GM21447 (cell line): ENCODE data around the gene NHLRC2.
"Not testable (repeated sequence)": the region's sequence is repeated elsewhere in the genome, so short reads cannot be mapped to it uniquely, and the experiment has no call there.

Experiments used
- ATAC-seq: cut with Tn5 transposase; IDR thresholded peaks from one replicate; pipeline ENCODE4 v1.9.1; 2021; ENCODE audit not compliant: unreplicated experiment

Gene NHLRC2

GRCh38 chr10:113854013-113854760 lies at the start of gene NHLRC2, which contains the start of gene DCLRE1A:
Gene NHLRC2 (plus strand): TSS chr10:113854661. CDS start chr10:113854873, 212 bp downstream.
Gene DCLRE1A (minus strand): TSS chr10:113854082. CDS start chr10:113853182, 900 bp downstream.
- ATAC-seq: peak; percentile 41

- ATAC-seq: no peak
Observed at GRCh38 chr10:113806503-113806902, 48.0 kb upstream of the NHLRC2 start.

- no peak for ATAC-seq
Observed at GRCh38 chr10:113808168-113808567, 46.3 kb upstream of the NHLRC2 start.

GRCh38 chr10:113814700-113815099 lies 39.8 kb upstream of the NHLRC2 start:
- not testable (repeated sequence) for ATAC-seq

GRCh38 chr10:113819989-113820388 lies 34.5 kb upstream of the NHLRC2 start:
- ATAC-seq: no peak

- ATAC-seq: no peak
Observed at GRCh38 chr10:113820507-113820906, 34.0 kb upstream of the NHLRC2 start.

GRCh38 chr10:113821306-113821705 lies 33.2 kb upstream of the NHLRC2 start:
- ATAC-seq: not testable (repeated sequence)

- ATAC-seq: no peak
Observed at GRCh38 chr10:113822174-113822573, 32.3 kb upstream of the NHLRC2 start.

GRCh38 chr10:113823389-113823788 lies 31.1 kb upstream of the NHLRC2 start:
- ATAC-seq: no peak

GRCh38 chr10:113825791-113826190 lies 28.7 kb upstream of the NHLRC2 start:
- no peak for ATAC-seq

- not testable (repeated sequence) for ATAC-seq
Observed at GRCh38 chr10:113828567-113828966, 25.9 kb upstream of the NHLRC2 start.

GRCh38 chr10:113842171-113842570 lies 12.3 kb upstream of the NHLRC2 start:
- no peak for ATAC-seq

GRCh38 chr10:113843972-113844485 lies 10.4 kb upstream of the NHLRC2 start:
- ATAC-seq: no peak

GRCh38 chr10:113846036-113846435 lies 8.4 kb upstream of the NHLRC2 start:
- no peak for ATAC-seq

- no peak for ATAC-seq
Observed at GRCh38 chr10:113849140-113849803, 5.2 kb upstream of the NHLRC2 start.

- ATAC-seq: no peak
Observed at GRCh38 chr10:113849946-113850345, 4.5 kb upstream of the NHLRC2 start.

GRCh38 chr10:113853578-113854012 lies 866 bp upstream of the NHLRC2 start:
- ATAC-seq: no peak

GRCh38 chr10:113854761-113855588 lies 514 bp downstream of the NHLRC2 start:
- ATAC-seq: peak; percentile 34

GRCh38 chr10:113856563-113856962 lies 2.1 kb downstream of the NHLRC2 start:
- no peak for ATAC-seq

GRCh38 chr10:113857210-113857609 lies 2.7 kb downstream of the NHLRC2 start:
- ATAC-seq: no peak

GRCh38 chr10:113858541-113858940 lies 4.1 kb downstream of the NHLRC2 start:
- no peak for ATAC-seq
